K562 (cell line): ENCODE results near the gene SERP1.

ENCODE experiments used
- CBX2 ChIP-seq: fragments of 200-600 bp; sonication (generic); IDR thresholded peaks from one replicate; pipeline ENCODE4 v1.6.1; 2012; ENCODE audit warnings: mild to moderate bottlenecking, low read length, inconsistent platforms; ENCODE audit not compliant: insufficient read depth, poor library complexity, severe bottlenecking
- CREB1 ChIP-seq, 2 experiments: sonication (generic) in 1 of 2; formaldehyde crosslinking in 1 of 2; IDR thresholded peaks; 2 replicates each; pipeline versions ENCODE4 v1.6.1 to v1.8.0; 2012 to 2022; ENCODE audit warnings: inconsistent platforms in 1 of 2, mild to moderate bottlenecking in 1 of 2, missing genetic modification reagents in 1 of 2, moderate library complexity in 1 of 2
- PHF21A ChIP-seq: fragments of 450-650 bp; IDR thresholded peaks from 2 replicates; pipeline ENCODE4 v1.6.1; 2017; ENCODE audit warnings: low read depth, borderline replicate concordance
- RFX5 ChIP-seq: IDR thresholded peaks from 2 replicates; pipeline ENCODE4 v1.6.1; 2011; ENCODE audit warnings: low read depth, mild to moderate bottlenecking, improper control_type of control experiment, low read length
- TF ChIP-seq, protein P1 (sequence below), 3 experiments: IDR thresholded peaks in 2 of 3; conservative IDR thresholded peaks in 1 of 3; 2 replicates each; pipeline ENCODE4 v1.5.1; 2011 to 2012; ENCODE audit warnings: low read length in 3 of 3, mild to moderate bottlenecking in 3 of 3, control low read depth in 2 of 3, improper control_type of control experiment in 1 of 3, inconsistent platforms in 1 of 3, low read depth in 1 of 3, mixed read lengths in 1 of 3, moderate library complexity in 1 of 3; ENCODE audit not compliant: insufficient read depth in 2 of 3
- TF ChIP-seq, protein P2 (sequence below): sonication (generic); formaldehyde crosslinking; IDR thresholded peaks from 2 replicates; pipeline ENCODE4 v1.8.1; 2023; ENCODE audit warnings: mild to moderate bottlenecking, missing genetic modification reagents
- TF ChIP-seq, protein P3 (sequence below): fragments of 150-350 bp; IDR thresholded peaks from 2 replicates; pipeline ENCODE4 v1.6.1; 2014; ENCODE audit warnings: low read depth, mild to moderate bottlenecking, low read length, borderline replicate concordance

DNA sequence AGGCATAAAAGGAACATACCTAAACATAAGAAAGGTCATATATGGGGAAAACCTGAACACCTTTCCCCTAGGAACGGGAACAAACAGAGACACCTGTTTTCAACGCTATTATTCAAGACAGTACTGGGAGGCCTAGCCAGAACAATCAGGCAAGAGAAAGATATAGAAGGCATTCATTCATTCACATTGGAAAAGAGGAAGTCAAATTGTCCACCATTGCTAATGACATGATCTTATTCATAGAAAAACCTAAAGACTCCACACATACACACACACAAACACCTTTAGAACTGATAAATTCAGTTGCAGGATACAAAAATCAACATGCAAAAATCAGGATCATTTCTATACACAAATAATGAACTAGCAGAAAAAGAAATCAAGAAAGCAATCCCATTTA is 36.5 kb downstream of the SERP1 start:
- no peak for TF ChIP-seq CREB1 (IDR thresholded peaks at IDR 0.05)
- TF ChIP-seq CREB1 (CRISPR knock-in tag; IDR thresholded peaks at IDR 0.05): no peak
- TF ChIP-seq, protein P1, sequence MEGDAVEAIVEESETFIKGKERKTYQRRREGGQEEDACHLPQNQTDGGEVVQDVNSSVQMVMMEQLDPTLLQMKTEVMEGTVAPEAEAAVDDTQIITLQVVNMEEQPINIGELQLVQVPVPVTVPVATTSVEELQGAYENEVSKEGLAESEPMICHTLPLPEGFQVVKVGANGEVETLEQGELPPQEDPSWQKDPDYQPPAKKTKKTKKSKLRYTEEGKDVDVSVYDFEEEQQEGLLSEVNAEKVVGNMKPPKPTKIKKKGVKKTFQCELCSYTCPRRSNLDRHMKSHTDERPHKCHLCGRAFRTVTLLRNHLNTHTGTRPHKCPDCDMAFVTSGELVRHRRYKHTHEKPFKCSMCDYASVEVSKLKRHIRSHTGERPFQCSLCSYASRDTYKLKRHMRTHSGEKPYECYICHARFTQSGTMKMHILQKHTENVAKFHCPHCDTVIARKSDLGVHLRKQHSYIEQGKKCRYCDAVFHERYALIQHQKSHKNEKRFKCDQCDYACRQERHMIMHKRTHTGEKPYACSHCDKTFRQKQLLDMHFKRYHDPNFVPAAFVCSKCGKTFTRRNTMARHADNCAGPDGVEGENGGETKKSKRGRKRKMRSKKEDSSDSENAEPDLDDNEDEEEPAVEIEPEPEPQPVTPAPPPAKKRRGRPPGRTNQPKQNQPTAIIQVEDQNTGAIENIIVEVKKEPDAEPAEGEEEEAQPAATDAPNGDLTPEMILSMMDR (IDR thresholded peaks at IDR 0.05 in 2 of 3, conservative IDR thresholded peaks at IDR 0.05 in 1 of 3; ENCODE audit: insufficient read depth in 2 of 3, low read depth in 1 of 3, low read length in 3 of 3): no peak
- no peak for TF ChIP-seq CBX2
- TF ChIP-seq, protein P2, sequence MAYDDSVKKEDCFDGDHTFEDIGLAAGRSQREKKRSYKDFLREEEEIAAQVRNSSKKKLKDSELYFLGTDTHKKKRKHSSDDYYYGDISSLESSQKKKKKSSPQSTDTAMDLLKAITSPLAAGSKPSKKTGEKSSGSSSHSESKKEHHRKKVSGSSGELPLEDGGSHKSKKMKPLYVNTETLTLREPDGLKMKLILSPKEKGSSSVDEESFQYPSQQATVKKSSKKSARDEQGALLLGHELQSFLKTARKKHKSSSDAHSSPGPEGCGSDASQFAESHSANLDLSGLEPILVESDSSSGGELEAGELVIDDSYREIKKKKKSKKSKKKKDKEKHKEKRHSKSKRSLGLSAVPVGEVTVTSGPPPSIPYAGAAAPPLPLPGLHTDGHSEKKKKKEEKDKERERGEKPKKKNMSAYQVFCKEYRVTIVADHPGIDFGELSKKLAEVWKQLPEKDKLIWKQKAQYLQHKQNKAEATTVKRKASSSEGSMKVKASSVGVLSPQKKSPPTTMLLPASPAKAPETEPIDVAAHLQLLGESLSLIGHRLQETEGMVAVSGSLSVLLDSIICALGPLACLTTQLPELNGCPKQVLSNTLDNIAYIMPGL (CRISPR knock-in tag): no peak
- no peak for TF ChIP-seq RFX5
- no peak for TF ChIP-seq PHF21A
- TF ChIP-seq, protein P3, sequence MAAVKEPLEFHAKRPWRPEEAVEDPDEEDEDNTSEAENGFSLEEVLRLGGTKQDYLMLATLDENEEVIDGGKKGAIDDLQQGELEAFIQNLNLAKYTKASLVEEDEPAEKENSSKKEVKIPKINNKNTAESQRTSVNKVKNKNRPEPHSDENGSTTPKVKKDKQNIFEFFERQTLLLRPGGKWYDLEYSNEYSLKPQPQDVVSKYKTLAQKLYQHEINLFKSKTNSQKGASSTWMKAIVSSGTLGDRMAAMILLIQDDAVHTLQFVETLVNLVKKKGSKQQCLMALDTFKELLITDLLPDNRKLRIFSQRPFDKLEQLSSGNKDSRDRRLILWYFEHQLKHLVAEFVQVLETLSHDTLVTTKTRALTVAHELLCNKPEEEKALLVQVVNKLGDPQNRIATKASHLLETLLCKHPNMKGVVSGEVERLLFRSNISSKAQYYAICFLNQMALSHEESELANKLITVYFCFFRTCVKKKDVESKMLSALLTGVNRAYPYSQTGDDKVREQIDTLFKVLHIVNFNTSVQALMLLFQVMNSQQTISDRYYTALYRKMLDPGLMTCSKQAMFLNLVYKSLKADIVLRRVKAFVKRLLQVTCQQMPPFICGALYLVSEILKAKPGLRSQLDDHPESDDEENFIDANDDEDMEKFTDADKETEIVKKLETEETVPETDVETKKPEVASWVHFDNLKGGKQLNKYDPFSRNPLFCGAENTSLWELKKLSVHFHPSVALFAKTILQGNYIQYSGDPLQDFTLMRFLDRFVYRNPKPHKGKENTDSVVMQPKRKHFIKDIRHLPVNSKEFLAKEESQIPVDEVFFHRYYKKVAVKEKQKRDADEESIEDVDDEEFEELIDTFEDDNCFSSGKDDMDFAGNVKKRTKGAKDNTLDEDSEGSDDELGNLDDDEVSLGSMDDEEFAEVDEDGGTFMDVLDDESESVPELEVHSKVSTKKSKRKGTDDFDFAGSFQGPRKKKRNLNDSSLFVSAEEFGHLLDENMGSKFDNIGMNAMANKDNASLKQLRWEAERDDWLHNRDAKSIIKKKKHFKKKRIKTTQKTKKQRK: no peak
